ENCODE measurements around the gene EXOSC3. TPM values are rescaled to one million over a fixed set of nuclear protein-coding genes. Genes with fewer than 3 reads are reported as not detected.

Gene EXOSC3
- total and polyA plus RNA-seq, 9 of the 15 experiments (the other 6 are each of a cell fraction or from before 2014, with no cell fraction given), result 18.5 to 266 (median 114) TPM

DNA sequence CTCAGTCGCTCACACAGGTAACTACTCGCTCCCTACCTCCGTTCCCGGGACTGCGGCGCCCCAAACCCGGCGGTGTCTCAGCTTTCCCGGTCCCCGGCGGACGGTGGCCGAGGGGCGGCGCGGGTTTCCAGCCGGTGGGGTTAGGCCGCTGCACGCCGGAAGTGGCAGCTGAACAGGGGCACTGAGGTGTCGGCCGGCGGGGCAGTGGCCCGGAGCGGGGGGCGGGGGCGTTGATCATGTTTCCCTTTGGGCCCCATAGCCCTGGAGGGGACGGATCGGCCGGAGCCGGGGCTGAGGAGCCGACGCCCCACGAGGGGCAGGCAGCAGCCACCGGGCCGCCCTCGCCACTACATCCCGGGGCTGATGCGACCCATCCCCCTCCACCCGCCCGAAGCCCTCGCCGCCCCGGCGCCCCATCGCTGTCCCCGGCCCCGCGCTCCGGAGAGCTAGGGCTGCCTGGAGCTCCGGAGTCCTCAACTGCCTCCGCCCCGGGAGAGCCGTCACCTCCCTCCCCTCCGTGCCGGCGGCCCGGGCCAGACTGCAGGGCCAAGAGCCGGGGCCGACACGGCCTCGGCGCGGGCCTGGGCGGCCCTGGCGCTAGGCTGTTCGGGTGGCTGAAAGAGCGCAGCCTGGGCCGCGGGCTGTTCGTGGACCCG is 15.9 kb upstream of the EXOSC3 start, which contains the start of gene DCAF10 (continued):
- TF ChIP-seq, protein P1, sequence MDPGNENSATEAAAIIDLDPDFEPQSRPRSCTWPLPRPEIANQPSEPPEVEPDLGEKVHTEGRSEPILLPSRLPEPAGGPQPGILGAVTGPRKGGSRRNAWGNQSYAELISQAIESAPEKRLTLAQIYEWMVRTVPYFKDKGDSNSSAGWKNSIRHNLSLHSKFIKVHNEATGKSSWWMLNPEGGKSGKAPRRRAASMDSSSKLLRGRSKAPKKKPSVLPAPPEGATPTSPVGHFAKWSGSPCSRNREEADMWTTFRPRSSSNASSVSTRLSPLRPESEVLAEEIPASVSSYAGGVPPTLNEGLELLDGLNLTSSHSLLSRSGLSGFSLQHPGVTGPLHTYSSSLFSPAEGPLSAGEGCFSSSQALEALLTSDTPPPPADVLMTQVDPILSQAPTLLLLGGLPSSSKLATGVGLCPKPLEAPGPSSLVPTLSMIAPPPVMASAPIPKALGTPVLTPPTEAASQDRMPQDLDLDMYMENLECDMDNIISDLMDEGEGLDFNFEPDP (CRISPR knock-in tag; IDR thresholded peaks at IDR 0.05), result no peak
- TF ChIP-seq, protein P2, sequence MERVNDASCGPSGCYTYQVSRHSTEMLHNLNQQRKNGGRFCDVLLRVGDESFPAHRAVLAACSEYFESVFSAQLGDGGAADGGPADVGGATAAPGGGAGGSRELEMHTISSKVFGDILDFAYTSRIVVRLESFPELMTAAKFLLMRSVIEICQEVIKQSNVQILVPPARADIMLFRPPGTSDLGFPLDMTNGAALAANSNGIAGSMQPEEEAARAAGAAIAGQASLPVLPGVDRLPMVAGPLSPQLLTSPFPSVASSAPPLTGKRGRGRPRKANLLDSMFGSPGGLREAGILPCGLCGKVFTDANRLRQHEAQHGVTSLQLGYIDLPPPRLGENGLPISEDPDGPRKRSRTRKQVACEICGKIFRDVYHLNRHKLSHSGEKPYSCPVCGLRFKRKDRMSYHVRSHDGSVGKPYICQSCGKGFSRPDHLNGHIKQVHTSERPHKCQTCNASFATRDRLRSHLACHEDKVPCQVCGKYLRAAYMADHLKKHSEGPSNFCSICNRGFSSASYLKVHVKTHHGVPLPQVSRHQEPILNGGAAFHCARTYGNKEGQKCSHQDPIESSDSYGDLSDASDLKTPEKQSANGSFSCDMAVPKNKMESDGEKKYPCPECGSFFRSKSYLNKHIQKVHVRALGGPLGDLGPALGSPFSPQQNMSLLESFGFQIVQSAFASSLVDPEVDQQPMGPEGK (CRISPR knock-in tag; IDR thresholded peaks at IDR 0.05; ENCODE audit: borderline replicate concordance), result peak; percentile 79; the same call in 1 of the 2 replicates
- TF ChIP-seq ILF3 (IDR thresholded peaks at IDR 0.05; ENCODE audit: borderline replicate concordance), result peak; percentile 49; the same call in 1 of the 2 replicates
- TF ChIP-seq ZNF324 (CRISPR knock-in tag; IDR thresholded peaks at IDR 0.05), result 0 out of 2 replicates have a peak, but pooled peaks have one; percentile 4
- no peak for TF ChIP-seq SRSF1 (IDR thresholded peaks at IDR 0.05; ENCODE audit: low read depth, low read length)
- no peak for TF ChIP-seq PHB (CRISPR knock-in tag; IDR thresholded peaks at IDR 0.05)
- TF ChIP-seq JUND (IDR thresholded peaks at IDR 0.05; ENCODE audit: borderline replicate concordance, low read depth, low read length), result peak; percentile 82
- no peak; the same call in 2 of the 3 replicates for TF ChIP-seq JUND (tag; IDR thresholded peaks at IDR 0.05; ENCODE audit: borderline replicate concordance, low read depth, low read length)
- peak; percentile 98 for TF ChIP-seq RBM22 (IDR thresholded peaks at IDR 0.05; ENCODE audit: low read depth, low read length, poor library complexity, severe bottlenecking)
- TF ChIP-seq, protein P3, sequence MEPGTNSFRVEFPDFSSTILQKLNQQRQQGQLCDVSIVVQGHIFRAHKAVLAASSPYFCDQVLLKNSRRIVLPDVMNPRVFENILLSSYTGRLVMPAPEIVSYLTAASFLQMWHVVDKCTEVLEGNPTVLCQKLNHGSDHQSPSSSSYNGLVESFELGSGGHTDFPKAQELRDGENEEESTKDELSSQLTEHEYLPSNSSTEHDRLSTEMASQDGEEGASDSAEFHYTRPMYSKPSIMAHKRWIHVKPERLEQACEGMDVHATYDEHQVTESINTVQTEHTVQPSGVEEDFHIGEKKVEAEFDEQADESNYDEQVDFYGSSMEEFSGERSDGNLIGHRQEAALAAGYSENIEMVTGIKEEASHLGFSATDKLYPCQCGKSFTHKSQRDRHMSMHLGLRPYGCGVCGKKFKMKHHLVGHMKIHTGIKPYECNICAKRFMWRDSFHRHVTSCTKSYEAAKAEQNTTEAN (CRISPR knock-in tag; IDR thresholded peaks at IDR 0.05), result no peak
- no peak for TF ChIP-seq HIVEP1 (CRISPR knock-in tag; IDR thresholded peaks at IDR 0.05)
- no peak for TF ChIP-seq TAF15 (IDR thresholded peaks at IDR 0.05; ENCODE audit: low read depth, low read length)
- TF ChIP-seq POU5F1 (IDR thresholded peaks at IDR 0.05; ENCODE audit: borderline replicate concordance, low read depth, low read length, partially characterized antibody), result no peak
- TF ChIP-seq ZNF431 (CRISPR knock-in tag; IDR thresholded peaks at IDR 0.05), result peak; percentile 66; the same call in 1 of the 2 replicates
- peak; percentile 37; the same call in 1 of the 2 replicates for TF ChIP-seq HLTF (IDR thresholded peaks at IDR 0.05)
- TF ChIP-seq ZNF77 (CRISPR knock-in tag; IDR thresholded peaks at IDR 0.05), result no peak
- TF ChIP-seq, protein P4, sequence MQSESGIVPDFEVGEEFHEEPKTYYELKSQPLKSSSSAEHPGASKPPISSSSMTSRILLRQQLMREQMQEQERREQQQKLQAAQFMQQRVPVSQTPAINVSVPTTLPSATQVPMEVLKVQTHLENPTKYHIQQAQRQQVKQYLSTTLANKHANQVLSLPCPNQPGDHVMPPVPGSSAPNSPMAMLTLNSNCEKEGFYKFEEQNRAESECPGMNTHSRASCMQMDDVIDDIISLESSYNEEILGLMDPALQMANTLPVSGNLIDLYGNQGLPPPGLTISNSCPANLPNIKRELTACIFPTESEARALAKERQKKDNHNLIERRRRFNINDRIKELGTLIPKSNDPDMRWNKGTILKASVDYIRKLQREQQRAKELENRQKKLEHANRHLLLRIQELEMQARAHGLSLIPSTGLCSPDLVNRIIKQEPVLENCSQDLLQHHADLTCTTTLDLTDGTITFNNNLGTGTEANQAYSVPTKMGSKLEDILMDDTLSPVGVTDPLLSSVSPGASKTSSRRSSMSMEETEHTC (IDR thresholded peaks at IDR 0.05), result peak; percentile 47; the same call in 1 of the 2 replicates
- TF ChIP-seq RBM15 (IDR thresholded peaks at IDR 0.05; ENCODE audit: insufficient read depth, low read length), result no peak
- TF ChIP-seq SAFB2 (IDR thresholded peaks at IDR 0.05; ENCODE audit: borderline replicate concordance, low read depth, low read length, severe bottlenecking), result no peak
- no peak for TF ChIP-seq ZNF347 (CRISPR knock-in tag; IDR thresholded peaks at IDR 0.05; ENCODE audit: low read depth)
- TF ChIP-seq JUNB (CRISPR knock-in tag; conservative IDR thresholded peaks at IDR 0.05), result no peak
- TF ChIP-seq BMI1 (IDR thresholded peaks at IDR 0.05; ENCODE audit: low read length), result no peak
- TF ChIP-seq DACH1 (IDR thresholded peaks at IDR 0.05; ENCODE audit: partially characterized antibody), result peak; percentile 56
- no peak for TF ChIP-seq TFAM (CRISPR knock-in tag; conservative IDR thresholded peaks at IDR 0.05)

Measured in K562 (cell line).